Smooth muscle cell (in vitro differentiated cells): ENCODE data around the gene IPCEF1. TPM values are rescaled to one million over a fixed set of nuclear protein-coding genes. Genes with fewer than 3 reads are reported as not detected.

Experiments
- DNase-seq: peaks from one replicate; lab custom pipeline; 2025; ENCODE audit not compliant: unreplicated experiment; lab: John Stamatoyannopoulos, UW
- H2AFZ ChIP-seq: fragments of 200-600 bp; sonication (generic); 2 replicates; pipeline ENCODE4 v1.6.0; 2016; ENCODE audit warnings: antibody characterized with exemption, low read depth, mild to moderate bottlenecking
- H3F3A ChIP-seq: fragments of 200-600 bp; sonication (generic); 2 replicates; pipeline ENCODE4 v1.6.0; 2017; ENCODE audit warnings: antibody characterized with exemption, low read depth
- H3K27ac ChIP-seq: fragments of 200-600 bp; sonication (generic); 2 replicates; pipeline ENCODE4 v1.5.1; 2016; ENCODE audit warnings: low read depth, mild to moderate bottlenecking
- H3K27me3 ChIP-seq: fragments of 200-600 bp; sonication (generic); 2 replicates; pipeline ENCODE4 v1.6.1; 2016; ENCODE audit warnings: low read depth, mild to moderate bottlenecking
- H3K36me3 ChIP-seq: fragments of 200-600 bp; sonication (generic); 2 replicates; pipeline ENCODE4 v1.5.1; 2016; ENCODE audit warnings: low read depth
- H3K4me1 ChIP-seq: fragments of 200-600 bp; sonication (generic); 2 replicates; pipeline ENCODE4 v1.5.1; 2016; ENCODE audit warnings: low read depth
- H3K4me2 ChIP-seq: fragments of 200-600 bp; sonication (generic); 2 replicates; pipeline ENCODE4 v1.6.0; 2016; ENCODE audit warnings: mild to moderate bottlenecking
- H3K4me3 ChIP-seq: fragments of 200-600 bp; sonication (generic); 2 replicates; pipeline ENCODE4 v1.5.1; 2016; ENCODE audit warnings: mild to moderate bottlenecking
- H3K79me2 ChIP-seq: fragments of 200-600 bp; sonication (generic); 2 replicates; pipeline ENCODE4 v1.6.0; 2016; ENCODE audit warnings: low read depth, mild to moderate bottlenecking
- H3K9ac ChIP-seq: fragments of 200-600 bp; sonication (generic); 2 replicates; pipeline ENCODE4 v1.6.0; 2016; ENCODE audit warnings: low read depth
- H3K9me3 ChIP-seq: fragments of 200-600 bp; sonication (generic); replicated peaks from 2 replicates; pipeline ENCODE4 v1.5.1; 2016; ENCODE audit warnings: low read depth
- H4K20me1 ChIP-seq: fragments of 200-600 bp; sonication (generic); 2 replicates; pipeline ENCODE4 v1.6.0; 2016; ENCODE audit warnings: low read depth
- WGBS: methylation state at CpG from one replicate; pipeline ENCODE4 v1.1.7; 2016; ENCODE audit warnings: low lambda C conversion rate; 5-methylcytosine and 5-hydroxymethylcytosine counted together
- polyA plus RNA-seq: library from polyadenylated mRNA; unstranded; fragments of >200 nt; fragmentation: Nextera tagmentation; extraction: Ambion mirVana; gene quantifications from 2 replicates; pipeline ENCODE4 v1.2.1, GENCODE V29; 2016
- total RNA-seq: library from RNA; depleted of rRNA; stranded (reverse); fragments of >200 nt; gene quantifications from 2 replicates; pipeline ENCODE4 v1.2.3, GENCODE V29; 2014
- TF ChIP-seq, protein P1 (sequence below): fragments of 200-600 bp; sonication (generic); IDR thresholded peaks from 2 replicates; pipeline ENCODE4 v1.5.1; 2017; ENCODE audit warnings: borderline replicate concordance, mild to moderate bottlenecking, antibody characterized with exemption; ENCODE audit not compliant: insufficient read depth, poor library complexity, severe bottlenecking

The IPCEF1 gene
- total and polyA plus RNA-seq, 2 experiments from 2014 or later: 0.04 TPM; not detected in 1

GRCh38 chr6:154295733-154296132 lies 60.9 kb downstream of the IPCEF1 start:
- H2AFZ ChIP-seq: no peak overlapping the region
- H3K4me2 ChIP-seq: no peak overlapping the region
- H3K27me3 ChIP-seq: no peaks in the 10 kb centered on the region
- WGBS: 70% methylated on average over 4 of the region's 4 CpGs
- H3K9me3 ChIP-seq: no peaks in the 10 kb centered on the region
- H3K9ac ChIP-seq: no peak overlapping the region
- H3K4me1 ChIP-seq: no peaks in the 10 kb centered on the region
- H3K36me3 ChIP-seq: no peaks in the 10 kb centered on the region
- DNase-seq: no peak
- H3F3A ChIP-seq: no peaks in the 10 kb centered on the region
- TF ChIP-seq, protein P1, sequence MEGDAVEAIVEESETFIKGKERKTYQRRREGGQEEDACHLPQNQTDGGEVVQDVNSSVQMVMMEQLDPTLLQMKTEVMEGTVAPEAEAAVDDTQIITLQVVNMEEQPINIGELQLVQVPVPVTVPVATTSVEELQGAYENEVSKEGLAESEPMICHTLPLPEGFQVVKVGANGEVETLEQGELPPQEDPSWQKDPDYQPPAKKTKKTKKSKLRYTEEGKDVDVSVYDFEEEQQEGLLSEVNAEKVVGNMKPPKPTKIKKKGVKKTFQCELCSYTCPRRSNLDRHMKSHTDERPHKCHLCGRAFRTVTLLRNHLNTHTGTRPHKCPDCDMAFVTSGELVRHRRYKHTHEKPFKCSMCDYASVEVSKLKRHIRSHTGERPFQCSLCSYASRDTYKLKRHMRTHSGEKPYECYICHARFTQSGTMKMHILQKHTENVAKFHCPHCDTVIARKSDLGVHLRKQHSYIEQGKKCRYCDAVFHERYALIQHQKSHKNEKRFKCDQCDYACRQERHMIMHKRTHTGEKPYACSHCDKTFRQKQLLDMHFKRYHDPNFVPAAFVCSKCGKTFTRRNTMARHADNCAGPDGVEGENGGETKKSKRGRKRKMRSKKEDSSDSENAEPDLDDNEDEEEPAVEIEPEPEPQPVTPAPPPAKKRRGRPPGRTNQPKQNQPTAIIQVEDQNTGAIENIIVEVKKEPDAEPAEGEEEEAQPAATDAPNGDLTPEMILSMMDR: no peak
- H3K79me2 ChIP-seq: no peaks in the 10 kb centered on the region
- no peaks in the 10 kb centered on the region for H4K20me1 ChIP-seq
- H3K4me3 ChIP-seq: no peak overlapping the region
- no peak overlapping the region for H3K27ac ChIP-seq

DNA sequence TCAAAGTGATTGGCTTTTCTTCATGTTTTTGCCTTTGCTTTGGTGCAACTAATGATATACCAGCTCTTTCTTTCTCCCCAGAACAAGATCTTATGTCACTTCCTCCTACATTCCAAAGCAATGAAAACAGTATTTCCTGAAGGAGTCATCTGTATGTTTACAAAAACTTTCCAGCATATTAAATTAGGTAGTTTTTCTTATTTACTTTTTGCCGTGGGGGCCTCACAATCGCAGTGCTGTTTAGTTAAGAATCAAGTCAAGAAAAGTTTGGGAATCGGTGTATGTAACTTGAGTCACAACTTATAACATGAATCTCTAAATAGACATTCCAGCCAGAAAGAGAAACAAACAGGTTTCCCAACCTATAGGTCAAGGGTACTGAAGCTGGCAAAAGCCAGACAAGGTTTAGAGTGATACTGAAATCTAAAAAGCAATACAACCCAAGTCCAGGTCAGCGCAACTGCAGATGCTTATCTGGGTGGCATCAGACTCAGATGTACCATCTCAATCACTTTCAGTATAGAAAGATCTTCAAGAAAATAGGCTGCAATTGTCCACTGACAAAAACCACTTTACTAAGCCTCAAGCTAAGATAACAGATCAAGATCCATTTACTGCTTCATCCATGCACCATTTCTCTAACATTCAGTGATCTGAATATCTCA lies 63.6 kb downstream of the IPCEF1 start:
- no peak for DNase-seq
- Histone ChIP-seq H3K36me3 (no peaks in the 10 kb centered on the region), H3K27me3 (no peaks in the 10 kb centered on the region), H3K4me1 (no peaks in the 10 kb centered on the region), H3K79me2 (no peaks in the 10 kb centered on the region), H3K4me2 (peak overlapping the region; percentile 16), H3K9ac (peak overlapping the region; percentile 26), H4K20me1 (no peaks in the 10 kb centered on the region), H3K27ac (peak overlapping the region; percentile 80), H3K4me3 (no peak overlapping the region), H3F3A (no peaks in the 10 kb centered on the region), H3K9me3 (no peaks in the 10 kb centered on the region), H2AFZ (peak overlapping the region; percentile 54)
- WGBS: 44% methylated on average over 4 of the region's 4 CpGs
- TF ChIP-seq, protein P1: no peak

DNA sequence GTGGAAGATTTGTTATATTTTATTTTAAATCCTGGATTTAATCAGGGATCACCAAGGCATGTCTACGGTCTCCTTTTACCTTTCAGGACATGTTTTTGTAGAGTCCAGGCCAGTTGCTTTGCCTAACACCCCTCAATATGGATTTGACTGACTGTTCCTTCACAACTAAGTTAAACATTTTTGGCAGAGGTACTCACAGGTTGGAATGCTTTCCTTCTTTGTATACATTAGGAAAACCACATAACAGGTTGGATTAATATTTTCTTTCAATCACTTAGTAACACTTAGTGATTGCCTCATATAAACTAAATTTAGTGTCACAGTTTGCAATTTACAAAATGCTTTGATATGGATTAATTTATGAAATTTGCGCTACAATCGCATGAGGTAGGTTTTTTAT lies 64.5 kb downstream of the IPCEF1 start:
- Histone ChIP-seq H2AFZ (peak overlapping the region; percentile 54), H3K79me2 (no peaks in the 10 kb centered on the region), H3K9me3 (no peaks in the 10 kb centered on the region), H3K9ac (peak overlapping the region; percentile 40), H3K27me3 (no peaks in the 10 kb centered on the region), H3K4me2 (no peak overlapping the region), H3K4me1 (no peaks in the 10 kb centered on the region), H3K36me3 (no peaks in the 10 kb centered on the region), H3K27ac (peak overlapping the region; percentile 80), H3K4me3 (no peak overlapping the region), H4K20me1 (no peaks in the 10 kb centered on the region), H3F3A (no peaks in the 10 kb centered on the region)
- 81% methylated on average over 3 of the region's 3 CpGs for WGBS
- TF ChIP-seq, protein P1: no peak
- DNase-seq: no peak
